HG02840 (cell line): ENCODE results near the gene NUMB.

Experiments used
- ATAC-seq: cut with Tn5 transposase; IDR thresholded peaks from one replicate; pipeline ENCODE4 v1.9.1; 2021; ENCODE audit warnings: mild to moderate bottlenecking, moderate library complexity, moderate number of reproducible peaks; ENCODE audit not compliant: unreplicated experiment, low FRiP score

The NUMB gene

GRCh38 chr14:73305499-73305898 is 152.8 kb downstream of the NUMB start:
- ATAC-seq: no peak

- ATAC-seq: no peak
These were observed 163.0 kb downstream of the NUMB start for GRCh38 chr14:73295198-73295796.

GRCh38 chr14:73293782-73294781 is 164.3 kb downstream of the NUMB start:
- no peak for ATAC-seq

- peak; percentile 80 for ATAC-seq
These were observed 168.1 kb downstream of the NUMB start for GRCh38 chr14:73290279-73290678.

- ATAC-seq: no peak
These were observed 168.6 kb downstream of the NUMB start for GRCh38 chr14:73289729-73290128.

GRCh38 chr14:73289308-73289707 is 169.0 kb downstream of the NUMB start:
- no peak for ATAC-seq

- ATAC-seq: no peak
These were observed 171.3 kb downstream of the NUMB start for GRCh38 chr14:73287071-73287470.

- ATAC-seq: no peak
These were observed 171.7 kb downstream of the NUMB start for GRCh38 chr14:73286598-73286997.

- no peak for ATAC-seq
These were observed 172.4 kb downstream of the NUMB start for GRCh38 chr14:73285979-73286378.

GRCh38 chr14:73283608-73284379 is 174.6 kb downstream of the NUMB start:
- ATAC-seq: no peak

- no peak for ATAC-seq
These were observed 177.4 kb downstream of the NUMB start for GRCh38 chr14:73280903-73281302.

GRCh38 chr14:73277376-73277775 is 181.0 kb downstream of the NUMB start:
- no peak for ATAC-seq

- ATAC-seq: no peak
These were observed 181.5 kb downstream of the NUMB start for GRCh38 chr14:73276836-73277235.

- ATAC-seq: no peak
These were observed 184.5 kb downstream of the NUMB start for GRCh38 chr14:73273799-73274198.

GRCh38 chr14:73272393-73272792 is 186.0 kb downstream of the NUMB start:
- ATAC-seq: no peak

- peak; percentile 58 for ATAC-seq
These were observed 188.4 kb downstream of the NUMB start for GRCh38 chr14:73269729-73270531.

GRCh38 chr14:73267474-73267873 is 190.9 kb downstream of the NUMB start:
- no peak for ATAC-seq

- ATAC-seq: no peak
These were observed 192.0 kb downstream of the NUMB start for GRCh38 chr14:73266317-73266716.

GRCh38 chr14:73265721-73266046 is 192.7 kb downstream of the NUMB start:
- no peak for ATAC-seq
